Kidney (tissue), 14 donors: ENCODE results near the gene KRTAP9-8. TPM values are rescaled to one million over a fixed set of nuclear protein-coding genes. Genes with fewer than 3 reads are reported as not detected.
"Not testable (repeated sequence)": the region's sequence is repeated elsewhere in the genome, so short reads cannot be mapped to it uniquely, and the experiment has no call there.

ENCODE experiments used
- DNase-seq, 5 donors: peaks; one replicate each; pipeline ENCODE4 v3.0.0-alpha.2; 2013 to 2020
- FAIRE-seq: peaks from 2 replicates; lab custom pipeline; 2012; peaks lifted over from hg19 to GRCh38; lab: Jason Lieb, UNC
- H3K27ac ChIP-seq, 2 donors: one replicate each; pipeline ENCODE4 v1.7.0; 2013; ENCODE audit warnings: low read depth in 2 of 2, low read length in 2 of 2, inconsistent platforms in 1 of 2
- H3K27me3 ChIP-seq: one replicate; pipeline ENCODE4 v1.7.1; 2013; ENCODE audit warnings: low read length, inconsistent platforms; ENCODE audit not compliant: control insufficient read depth, insufficient read depth
- H3K36me3 ChIP-seq, 3 donors: one replicate each; pipeline versions ENCODE4 v1.7.0 to v1.7.1; 2013; ENCODE audit warnings: low read length in 3 of 3, control low read depth in 1 of 3, inconsistent platforms in 1 of 3; ENCODE audit not compliant: insufficient read depth in 3 of 3, control insufficient read depth in 2 of 3
- H3K4me1 ChIP-seq, 3 donors: one replicate each; pipeline versions ENCODE4 v1.7.0 to v1.7.1; 2013; ENCODE audit warnings: low read length in 3 of 3, inconsistent platforms in 1 of 3, low read depth in 1 of 3; ENCODE audit not compliant: control insufficient read depth in 2 of 3, insufficient read depth in 2 of 3
- H3K4me3 ChIP-seq, 3 donors: one replicate each; pipeline versions ENCODE4 v1.7.0 to v1.8.1; 2013; ENCODE audit warnings: low read length in 3 of 3, control low read depth in 1 of 3, inconsistent platforms in 1 of 3
- H3K9ac ChIP-seq, 3 donors: one replicate each; pipeline versions ENCODE4 v1.7.0 to v1.7.1; 2013; ENCODE audit warnings: low read length in 3 of 3, control low read depth in 1 of 3, inconsistent platforms in 1 of 3
- H3K9me3 ChIP-seq, 3 donors: one replicate each; pipeline versions ENCODE4 v1.7.0 to v1.7.1; 2013; ENCODE audit warnings: low read length in 3 of 3, control low read depth in 1 of 3, inconsistent platforms in 1 of 3; ENCODE audit not compliant: control insufficient read depth in 2 of 3, insufficient read depth in 1 of 3
- CTCF ChIP-seq: IDR thresholded peaks from 3 replicates; pipeline ENCODE4 v1.5.1; 2012; ENCODE audit warnings: mild to moderate bottlenecking, moderate library complexity, borderline replicate concordance; ENCODE audit not compliant: insufficient read depth; ENCODE audit errors: extremely low read depth
- intact Hi-C: fragments of 100-400 bp; cut with DNase I; formaldehyde crosslinking; loops from one replicate; pipeline ENCODE4 v1.11.1; 2022
- polyA plus RNA-seq: library from polyadenylated mRNA; stranded (reverse); fragments of 350-450 nt; fragmentation: Illumina TruSeq; extraction: RNeasy Lipid Tissue Mini Kit (QIAGEN cat#74804); gene quantifications from one replicate; pipeline ENCODE4 v1.2.3, GENCODE V29; 2014; ENCODE audit warnings: low read depth, low replicate concordance; ENCODE audit not compliant: insufficient read depth
- total RNA-seq: library from RNA; stranded (reverse); fragmentation: NEBNext Ultra II Directional; extraction: Animal tissue kit (Norgen Biotek cat#: 25700); gene quantifications from one replicate; pipeline ENCODE4 v1.2.1, GENCODE V29; 2021
- donor health status: control.
- donor health status: control.
- donor health status: control.
- donor health status: control.
- donor health status: control.
- donor health status: DM: yes; HTN: yes; CAD: no.
- donor health status: Normal renal cell carcinoma (clear cell type).

Gene KRTAP9-8
- total and polyA plus RNA-seq, 2 donors from 2014 or later: not detected

- H3K36me3 ChIP-seq: no peaks in the 10 kb centered on the region
- DNase-seq (no peak), FAIRE-seq (no peak)
- H3K27ac ChIP-seq: no peak overlapping the region
- no peaks in the 10 kb centered on the region for H3K9me3 ChIP-seq
- intact Hi-C loops: no loop called here
- no peaks in the 10 kb centered on the region for H3K27me3 ChIP-seq
- H3K4me3 ChIP-seq: no peak overlapping the region
- no peak for TF ChIP-seq CTCF
- no peak overlapping the region for H3K9ac ChIP-seq
- H3K4me1 ChIP-seq: no peaks in the 10 kb centered on the region
Observed at GRCh38 chr17:41267711-41268110, 29.9 kb downstream of the KRTAP9-8 start.

GRCh38 chr17:41271323-41271722 lies 33.5 kb downstream of the KRTAP9-8 start:
- FAIRE-seq: not testable (repeated sequence)

GRCh38 chr17:41271858-41272257 lies 34.1 kb downstream of the KRTAP9-8 start:
- H3K9ac ChIP-seq: no peak overlapping the region
- no peak for TF ChIP-seq CTCF
- no peak for FAIRE-seq

More at GRCh38 chr17:41271323-41271722, 33.5 kb downstream of the KRTAP9-8 start:
- H3K27ac ChIP-seq, H3K9me3 ChIP-seq, H3K27me3 ChIP-seq, DNase-seq, H3K4me3 ChIP-seq, H3K9ac ChIP-seq, H3K36me3 ChIP-seq, H3K4me1 ChIP-seq, intact Hi-C loops: not testable (repeated sequence)

GRCh38 chr17:41275648-41276190 lies 37.9 kb downstream of the KRTAP9-8 start, which contains the start of gene KRTAP9-7:
Gene KRTAP9-7 (plus strand): TSS chr17:41275698. CDS start chr17:41275698, 0 bp downstream.
- not testable (repeated sequence) for DNase-seq

More at GRCh38 chr17:41271858-41272257, 34.1 kb downstream of the KRTAP9-8 start:
- no peaks in the 10 kb centered on the region for H3K36me3 ChIP-seq
- no peak overlapping the region for H3K27ac ChIP-seq
- H3K27me3 ChIP-seq: no peaks in the 10 kb centered on the region
- H3K9me3 ChIP-seq: no peaks in the 10 kb centered on the region
- H3K4me3 ChIP-seq: no peak overlapping the region
- DNase-seq: no peak
- no peaks in the 10 kb centered on the region for H3K4me1 ChIP-seq
- intact Hi-C loops: no loop called here

More at GRCh38 chr17:41275648-41276190, 37.9 kb downstream of the KRTAP9-8 start, which contains the start of gene KRTAP9-7:
- H3K27ac ChIP-seq, H3K36me3 ChIP-seq, intact Hi-C loops, FAIRE-seq, H3K27me3 ChIP-seq, H3K4me3 ChIP-seq, H3K9ac ChIP-seq, H3K9me3 ChIP-seq, H3K4me1 ChIP-seq: not testable (repeated sequence)
